ENCODE data around the gene GASK1A.

Gene GASK1A

GRCh38 chr3:43093974-43094373 is 114.9 kb downstream of the GASK1A start:
- TF ChIP-seq CSRNP3 (CRISPR knock-in tag; IDR thresholded peaks at IDR 0.05) (no peak), ZNF70 (CRISPR knock-in tag; IDR thresholded peaks at IDR 0.05) (no peak), ARNTL (CRISPR knock-in tag; IDR thresholded peaks at IDR 0.05; ENCODE audit: borderline replicate concordance, low read depth) (no peak)
- no peak for ATAC-seq

GRCh38 chr3:43094381-43094780 is 115.3 kb downstream of the GASK1A start:
- ATAC-seq = no peak
- TF ChIP-seq TCF4 (CRISPR knock-in tag; IDR thresholded peaks at IDR 0.05; ENCODE audit: borderline replicate concordance) = no peak
- no peak for TF ChIP-seq PATZ1 (CRISPR knock-in tag; IDR thresholded peaks at IDR 0.05; ENCODE audit: borderline replicate concordance)
- no peak for TF ChIP-seq ESRRG (CRISPR knock-in tag; IDR thresholded peaks at IDR 0.05)
- no peak for TF ChIP-seq ZC3H10 (CRISPR knock-in tag; IDR thresholded peaks at IDR 0.05)
- no peak for TF ChIP-seq OSR1 (CRISPR knock-in tag; IDR thresholded peaks at IDR 0.05)
- no peak for TF ChIP-seq GLIS3 (CRISPR knock-in tag; IDR thresholded peaks at IDR 0.05)
- TF ChIP-seq TOX (CRISPR knock-in tag; IDR thresholded peaks at IDR 0.05; ENCODE audit: borderline replicate concordance) = no peak
- no peak for TF ChIP-seq ARNTL (CRISPR knock-in tag; IDR thresholded peaks at IDR 0.05; ENCODE audit: borderline replicate concordance, low read depth)
- TF ChIP-seq TSHZ2 (CRISPR knock-in tag; IDR thresholded peaks at IDR 0.05) = no peak
- TF ChIP-seq CREB5 (CRISPR knock-in tag; IDR thresholded peaks at IDR 0.05; ENCODE audit: low read depth) = no peak
- TF ChIP-seq ZFP30 (CRISPR knock-in tag; IDR thresholded peaks at IDR 0.05) = no peak

- no peak for ATAC-seq
- TF ChIP-seq BACH2 (CRISPR knock-in tag; IDR thresholded peaks at IDR 0.05; ENCODE audit: borderline replicate concordance) = no peak
- no peak for TF ChIP-seq ZNF565 (CRISPR knock-in tag; conservative IDR thresholded peaks at IDR 0.05; ENCODE audit: low read depth)
- TF ChIP-seq PPARA (CRISPR knock-in tag; IDR thresholded peaks at IDR 0.05; ENCODE audit: borderline replicate concordance) = no peak
- no peak for TF ChIP-seq CSRNP3 (CRISPR knock-in tag; IDR thresholded peaks at IDR 0.05)
- TF ChIP-seq ZNF70 (CRISPR knock-in tag; IDR thresholded peaks at IDR 0.05) = no peak
- no peak for TF ChIP-seq ZC3H10 (CRISPR knock-in tag; IDR thresholded peaks at IDR 0.05)
- no peak for TF ChIP-seq POU6F1 (CRISPR knock-in tag; IDR thresholded peaks at IDR 0.05; ENCODE audit: borderline replicate concordance, low read depth)
- TF ChIP-seq CSDC2 (CRISPR knock-in tag; IDR thresholded peaks at IDR 0.05) = no peak
- no peak for TF ChIP-seq ZNF8 (CRISPR knock-in tag; IDR thresholded peaks at IDR 0.05)
- no peak for TF ChIP-seq ARNTL (CRISPR knock-in tag; IDR thresholded peaks at IDR 0.05; ENCODE audit: borderline replicate concordance, low read depth)
- no peak for TF ChIP-seq GLIS3 (CRISPR knock-in tag; IDR thresholded peaks at IDR 0.05)
- no peak for TF ChIP-seq ZFP3 (CRISPR knock-in tag; IDR thresholded peaks at IDR 0.05)
- no peak for TF ChIP-seq CREB5 (CRISPR knock-in tag; IDR thresholded peaks at IDR 0.05; ENCODE audit: low read depth)
- no peak for TF ChIP-seq ESRRG (CRISPR knock-in tag; IDR thresholded peaks at IDR 0.05)
- TF ChIP-seq TSHZ2 (CRISPR knock-in tag; IDR thresholded peaks at IDR 0.05) = no peak
Measured at GRCh38 chr3:43094851-43095250, 115.7 kb downstream of the GASK1A start.

Data from SK-N-SH treated with all-trans-retinoic acid at 6 μM for 48 hours (cell line).